ENCODE data around the gene GPD2. TPM values are rescaled to one million over a fixed set of nuclear protein-coding genes. Genes with fewer than 3 reads are reported as not detected.

The GPD2 gene
- total and polyA plus RNA-seq, 5 donors from 2014 or later = 6.0 to 11.3 (median 9.0) TPM

DNA sequence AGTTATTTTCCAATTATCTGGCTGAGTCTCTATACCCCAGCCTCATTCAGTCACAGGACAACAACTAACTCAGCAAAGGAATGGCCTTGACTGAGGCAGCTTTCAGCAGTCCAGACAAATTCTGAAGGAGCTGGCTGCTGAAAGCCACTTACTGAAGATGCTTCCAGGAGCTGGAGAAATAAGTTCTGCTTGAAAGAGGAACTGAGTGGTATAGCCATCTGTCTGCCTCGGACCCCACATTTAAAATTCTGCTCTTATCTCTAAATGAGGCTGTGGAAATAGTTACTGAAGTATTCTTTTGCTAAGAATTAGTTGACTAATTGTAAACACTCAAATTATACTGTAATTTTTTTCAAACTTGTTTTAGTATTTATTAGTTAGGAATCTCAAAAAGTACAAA lies 9.1 kb upstream of the GPD2 start:
- Mint-ChIP-seq H3K27ac (no peak overlapping the region), H3K27me3 (peaks cover 13% of the 10 kb centered on the region), H3K36me3 (no peaks in the 10 kb centered on the region), H3K4me3 (no peak overlapping the region), H3K4me1 (peaks cover 0 to 6% (median 0%) of the 10 kb centered on the region in 4 donors), H3K9me3 (no peaks in the 10 kb centered on the region)
- Histone ChIP-seq H3K27me3 (ENCODE audit: control insufficient read depth, insufficient read depth, low read length) (peaks cover 2% of the 10 kb centered on the region), H3K4me1 (ENCODE audit: control insufficient read depth, insufficient read depth, low read length, poor library complexity, severe bottlenecking) (no peaks in the 10 kb centered on the region), H3K4me3 (ENCODE audit: low read depth, low read length) (no peak overlapping the region), H3K36me3 (ENCODE audit: control insufficient read depth, insufficient read depth, low read length) (no peaks in the 10 kb centered on the region), H3K9me3 (ENCODE audit: control insufficient read depth in 2 of 2, low read length in 2 of 2) (no peaks in the 10 kb centered on the region), H3K27ac (ENCODE audit: insufficient read depth, low read length, poor library complexity, severe bottlenecking) (no peak overlapping the region)
- ATAC-seq (ENCODE audit: low read depth in 2 of 2) (no peak), DNase-seq (no peak)

DNA sequence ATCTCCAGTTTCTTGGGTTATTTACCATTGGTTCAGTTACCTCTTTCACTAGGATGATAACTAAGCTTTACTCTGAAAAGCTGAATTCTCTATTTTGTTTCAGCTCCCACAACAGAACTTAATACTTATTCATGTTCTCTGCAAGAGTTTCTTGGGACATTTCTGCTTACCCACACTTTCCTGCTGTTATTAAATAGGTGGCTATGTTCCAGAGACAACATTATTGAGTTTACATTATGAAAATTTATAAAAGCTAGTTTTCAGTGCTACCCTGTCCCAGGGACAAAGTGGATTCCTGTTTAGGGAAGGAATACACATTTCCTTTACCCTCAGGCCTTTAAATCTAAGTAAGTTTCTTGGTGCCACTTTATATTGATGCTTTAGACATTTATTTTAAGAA lies 7.0 kb upstream of the GPD2 start:
- Mint-ChIP-seq H3K4me1 (peaks cover 0 to 7% (median under 1%) of the 10 kb centered on the region in 4 donors), H3K9me3 (no peaks in the 10 kb centered on the region), H3K4me3 (no peak overlapping the region), H3K36me3 (no peaks in the 10 kb centered on the region), H3K27ac (no peak overlapping the region), H3K27me3 (peaks cover 13% of the 10 kb centered on the region)
- Histone ChIP-seq H3K27ac (ENCODE audit: insufficient read depth, low read length, poor library complexity, severe bottlenecking) (no peak overlapping the region), H3K4me1 (ENCODE audit: control insufficient read depth, insufficient read depth, low read length, poor library complexity, severe bottlenecking) (no peaks in the 10 kb centered on the region), H3K36me3 (ENCODE audit: control insufficient read depth, insufficient read depth, low read length) (no peaks in the 10 kb centered on the region), H3K4me3 (ENCODE audit: low read depth, low read length) (no peak overlapping the region), H3K27me3 (ENCODE audit: control insufficient read depth, insufficient read depth, low read length) (peaks cover 2% of the 10 kb centered on the region), H3K9me3 (ENCODE audit: control insufficient read depth in 2 of 2, low read length in 2 of 2) (no peaks in the 10 kb centered on the region)
- no peak for ATAC-seq (ENCODE audit: low read depth in 2 of 2)
- DNase-seq = no peak

DNA sequence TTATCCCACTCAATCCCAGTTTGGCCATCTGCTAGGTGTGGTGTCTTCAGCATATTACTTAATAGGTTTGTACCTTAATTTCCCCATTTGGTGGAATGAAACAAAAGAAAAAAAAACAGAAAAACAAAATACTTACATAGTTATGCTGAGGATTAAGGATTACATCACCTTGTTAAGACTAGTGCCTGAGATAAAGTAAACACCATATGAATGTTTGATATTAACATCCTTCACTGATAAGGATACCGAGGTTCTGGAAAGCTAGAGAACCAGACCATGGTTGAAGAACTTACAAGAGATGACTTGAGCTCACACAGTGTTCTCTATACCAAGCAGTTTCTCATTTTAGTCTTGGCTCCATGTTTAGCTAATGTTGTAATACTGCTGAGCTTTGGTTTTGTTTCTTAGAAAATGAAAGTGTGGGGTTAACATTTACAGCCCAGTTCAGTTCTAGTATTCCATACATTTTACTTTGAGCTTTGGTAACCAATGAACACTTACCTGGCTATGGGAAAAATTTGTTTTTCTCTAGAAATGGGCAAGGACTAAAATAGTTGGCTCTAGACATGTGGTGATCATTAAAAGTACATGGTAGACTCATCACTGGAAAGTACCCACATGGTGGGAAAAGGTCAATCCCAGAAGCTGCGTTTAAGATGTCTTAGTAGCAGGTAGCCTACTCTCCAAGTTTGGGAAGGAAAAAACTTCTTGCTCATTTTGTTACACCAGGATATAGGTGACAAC lies 5.8 kb upstream of the GPD2 start:
- no peak overlapping the region for H3K4me3 Mint-ChIP-seq
- H3K36me3 Mint-ChIP-seq = no peaks in the 10 kb centered on the region
- Histone ChIP-seq H3K36me3 (ENCODE audit: control insufficient read depth, insufficient read depth, low read length) (no peaks in the 10 kb centered on the region), H3K4me3 (ENCODE audit: low read depth, low read length) (no peak overlapping the region), H3K4me1 (ENCODE audit: control insufficient read depth, insufficient read depth, low read length, poor library complexity, severe bottlenecking) (no peaks in the 10 kb centered on the region), H3K9me3 (ENCODE audit: control insufficient read depth in 2 of 2, low read length in 2 of 2) (no peaks in the 10 kb centered on the region), H3K27ac (ENCODE audit: insufficient read depth, low read length, poor library complexity, severe bottlenecking) (no peak overlapping the region), H3K27me3 (ENCODE audit: control insufficient read depth, insufficient read depth, low read length) (no peaks in the 10 kb centered on the region)
- ATAC-seq (ENCODE audit: low read depth in 2 of 2) (no peak), DNase-seq (no peak)
- H3K4me1 Mint-ChIP-seq = peaks cover 2 to 12% (median 4%) of the 10 kb centered on the region in 4 donors
- no peaks in the 10 kb centered on the region for H3K9me3 Mint-ChIP-seq
- no peak overlapping the region for H3K27ac Mint-ChIP-seq
- peaks cover 8% of the 10 kb centered on the region for H3K27me3 Mint-ChIP-seq

DNA sequence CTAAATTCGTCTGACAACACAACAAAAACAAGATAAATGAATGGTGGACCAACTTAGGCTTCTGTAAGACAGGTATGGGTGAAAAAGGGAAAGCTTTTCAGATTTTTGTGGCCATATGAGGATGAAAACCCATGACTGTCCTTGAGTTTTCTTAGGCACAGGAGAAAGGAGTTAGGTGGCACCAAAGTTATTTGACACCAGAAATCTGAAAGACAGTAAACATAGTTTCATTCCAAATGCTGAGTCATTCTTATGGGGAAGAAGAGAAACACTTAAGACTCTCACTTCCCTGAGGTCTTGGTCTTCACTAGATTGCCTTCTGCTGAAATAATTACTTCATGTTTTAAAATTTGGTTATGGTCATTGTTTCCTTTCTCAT lies 5.2 kb upstream of the GPD2 start:
- no peaks in the 10 kb centered on the region for H3K36me3 Mint-ChIP-seq
- H3K27me3 ChIP-seq (ENCODE audit: control insufficient read depth, insufficient read depth, low read length) = no peaks in the 10 kb centered on the region
- ATAC-seq (ENCODE audit: low read depth in 2 of 2) (no peak), DNase-seq (peak in 1 of 3 donors; percentile 26)
- no peak overlapping the region for H3K4me3 ChIP-seq (ENCODE audit: low read depth, low read length)
- H3K27ac Mint-ChIP-seq = no peak overlapping the region
- H3K9me3 Mint-ChIP-seq = no peaks in the 10 kb centered on the region
- peaks cover 2 to 12% (median 4%) of the 10 kb centered on the region in 4 donors for H3K4me1 Mint-ChIP-seq
- H3K27ac ChIP-seq (ENCODE audit: insufficient read depth, low read length, poor library complexity, severe bottlenecking) = no peak overlapping the region
- no peaks in the 10 kb centered on the region for H3K4me1 ChIP-seq (ENCODE audit: control insufficient read depth, insufficient read depth, low read length, poor library complexity, severe bottlenecking)
- H3K4me3 Mint-ChIP-seq = peak overlapping the region in 1 of 4 donors; percentile 47
- peaks cover 5% of the 10 kb centered on the region for H3K27me3 Mint-ChIP-seq
- H3K36me3 ChIP-seq (ENCODE audit: control insufficient read depth, insufficient read depth, low read length) = no peaks in the 10 kb centered on the region
- H3K9me3 ChIP-seq (ENCODE audit: control insufficient read depth in 2 of 2, low read length in 2 of 2) = no peaks in the 10 kb centered on the region

DNA sequence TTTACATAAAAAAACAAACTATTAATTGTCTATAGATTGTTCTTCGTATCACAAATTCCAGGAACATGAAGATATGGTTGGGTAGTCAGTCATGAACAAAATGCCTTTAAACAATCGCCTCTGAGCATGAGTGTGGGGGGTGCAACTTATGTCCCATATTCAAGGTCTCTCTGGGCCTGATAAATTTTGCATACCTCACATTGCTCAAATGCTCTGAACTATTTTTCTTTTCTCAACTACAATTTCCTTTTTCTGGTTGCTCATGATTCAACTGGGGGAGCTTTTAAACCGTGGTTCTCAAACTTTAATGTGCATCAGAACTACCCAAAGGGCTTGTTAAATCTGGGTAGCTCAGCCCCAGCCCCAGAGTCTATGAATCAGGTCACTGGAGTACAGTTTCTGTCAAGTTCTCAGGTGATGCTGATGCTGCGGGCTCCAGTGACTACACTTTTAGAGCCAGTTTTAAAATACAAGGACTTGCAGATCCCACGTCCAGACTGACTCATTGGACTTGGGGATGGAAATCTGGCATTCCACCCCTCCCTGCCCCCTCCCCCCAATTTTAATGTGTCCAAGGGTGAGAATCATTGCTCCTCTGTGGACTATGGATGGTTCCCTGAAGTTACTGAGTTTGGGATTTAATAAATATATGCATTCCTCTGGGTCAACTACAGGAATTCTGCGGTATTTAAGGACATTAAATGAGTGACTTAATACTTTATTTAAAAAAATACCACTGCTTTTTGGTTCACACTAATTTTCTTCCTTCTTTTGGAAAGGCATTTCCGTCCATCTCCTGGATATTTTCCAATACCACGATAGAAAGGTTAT lies 1.5 kb upstream of the GPD2 start:
- peak; percentile 35 to 48 for ATAC-seq (ENCODE audit: low read depth in 2 of 2)
- Mint-ChIP-seq H3K36me3 (peaks cover 3% of the 10 kb centered on the region), H3K4me1 (peaks cover 18 to 38% (median 26%) of the 10 kb centered on the region in 4 donors), H3K9me3 (peaks cover 0 to 2% (median 0%) of the 10 kb centered on the region in 7 donors), H3K4me3 (peak overlapping the region; percentile 77 to 92 (median 82)), H3K27ac (peak overlapping the region; percentile 55 to 88 (median 70)), H3K27me3 (no peaks in the 10 kb centered on the region)
- Histone ChIP-seq H3K27ac (ENCODE audit: insufficient read depth, low read length, poor library complexity, severe bottlenecking) (peak overlapping the region; percentile 75), H3K4me3 (ENCODE audit: low read depth, low read length) (no peak overlapping the region), H3K36me3 (ENCODE audit: control insufficient read depth, insufficient read depth, low read length) (no peaks in the 10 kb centered on the region), H3K9me3 (ENCODE audit: control insufficient read depth in 2 of 2, low read length in 2 of 2) (no peaks in the 10 kb centered on the region), H3K4me1 (ENCODE audit: control insufficient read depth, insufficient read depth, low read length, poor library complexity, severe bottlenecking) (peaks cover 17% of the 10 kb centered on the region), H3K27me3 (ENCODE audit: control insufficient read depth, insufficient read depth, low read length) (no peaks in the 10 kb centered on the region)
- DNase-seq = peak in 2 of 3 donors; percentile 18 to 38

DNA sequence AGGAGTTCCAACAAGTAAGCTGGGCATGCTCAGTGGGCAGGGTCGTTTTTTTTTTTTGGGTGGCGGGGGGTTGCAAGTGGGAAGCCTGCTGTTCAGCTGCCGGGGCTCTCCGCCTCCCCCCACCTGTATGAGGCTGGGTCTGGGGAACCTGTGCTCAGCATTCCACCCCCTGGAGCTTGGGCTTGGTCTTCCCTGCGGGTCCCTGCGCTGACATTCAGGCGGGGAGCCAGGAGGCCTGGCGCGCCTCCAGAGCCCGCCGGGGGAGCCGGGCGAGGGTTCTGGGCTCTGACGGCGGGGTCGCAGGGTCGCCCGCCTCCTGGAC lies 822 bp upstream of the GPD2 start:
- H3K27me3 Mint-ChIP-seq = no peaks in the 10 kb centered on the region
- H3K4me3 ChIP-seq (ENCODE audit: low read depth, low read length) = no peak overlapping the region
- H3K36me3 ChIP-seq (ENCODE audit: control insufficient read depth, insufficient read depth, low read length) = no peaks in the 10 kb centered on the region
- peak overlapping the region in 2 of 3 donors; percentile 55 to 88 for H3K27ac Mint-ChIP-seq
- H3K4me1 Mint-ChIP-seq = peaks cover 23 to 44% (median 33%) of the 10 kb centered on the region in 4 donors
- DNase-seq (no peak), ATAC-seq (ENCODE audit: low read depth in 2 of 2) (no peak)
- peaks cover 17% of the 10 kb centered on the region for H3K4me1 ChIP-seq (ENCODE audit: control insufficient read depth, insufficient read depth, low read length, poor library complexity, severe bottlenecking)
- peak overlapping the region; percentile 77 to 93 (median 86) for H3K4me3 Mint-ChIP-seq
- H3K27me3 ChIP-seq (ENCODE audit: control insufficient read depth, insufficient read depth, low read length) = no peaks in the 10 kb centered on the region
- H3K9me3 ChIP-seq (ENCODE audit: control insufficient read depth in 2 of 2, low read length in 2 of 2) = no peaks in the 10 kb centered on the region
- peaks cover 0 to 2% (median 0%) of the 10 kb centered on the region in 7 donors for H3K9me3 Mint-ChIP-seq
- peaks cover 3% of the 10 kb centered on the region for H3K36me3 Mint-ChIP-seq
- H3K27ac ChIP-seq (ENCODE audit: insufficient read depth, low read length, poor library complexity, severe bottlenecking) = peak overlapping the region; percentile 75

DNA sequence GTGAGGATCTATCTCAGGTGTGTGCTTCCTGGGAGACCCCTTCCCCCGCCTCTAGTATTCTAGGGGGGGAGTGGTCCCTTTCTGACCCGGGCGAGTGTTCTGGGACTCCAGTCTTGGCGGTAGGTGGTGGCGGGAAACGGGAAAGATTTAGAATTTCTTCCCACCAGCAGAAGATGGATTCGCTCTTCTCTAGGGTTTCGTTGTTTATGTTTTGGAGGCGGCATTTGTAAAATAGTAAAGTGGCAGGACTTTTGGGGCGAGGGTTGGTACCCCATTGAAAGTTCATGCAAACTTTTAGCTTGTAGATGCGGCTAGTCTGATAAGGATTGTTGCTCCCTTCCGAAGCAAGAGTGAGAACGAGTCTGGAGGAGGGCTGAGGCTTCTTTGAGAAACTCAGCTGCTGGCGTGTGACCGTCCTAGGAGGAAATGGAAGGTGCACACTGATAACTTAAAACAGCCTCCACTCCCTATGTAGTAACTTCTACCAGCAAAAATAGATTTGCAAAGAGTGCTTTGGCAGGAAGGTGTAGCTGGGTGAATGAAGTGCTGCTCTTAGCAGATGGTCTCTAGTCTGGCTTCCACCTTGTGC lies 412 bp downstream of the GPD2 start:
- Histone ChIP-seq H3K9me3 (ENCODE audit: control insufficient read depth in 2 of 2, low read length in 2 of 2) (no peaks in the 10 kb centered on the region), H3K27ac (ENCODE audit: insufficient read depth, low read length, poor library complexity, severe bottlenecking) (peak overlapping the region; percentile 75), H3K27me3 (ENCODE audit: control insufficient read depth, insufficient read depth, low read length) (no peaks in the 10 kb centered on the region), H3K4me1 (ENCODE audit: control insufficient read depth, insufficient read depth, low read length, poor library complexity, severe bottlenecking) (peaks cover 17% of the 10 kb centered on the region), H3K36me3 (ENCODE audit: control insufficient read depth, insufficient read depth, low read length) (no peaks in the 10 kb centered on the region), H3K4me3 (ENCODE audit: low read depth, low read length) (peak overlapping the region; percentile 92)
- Mint-ChIP-seq H3K27ac (peak overlapping the region; percentile 95 to 97 (median 95)), H3K4me1 (peaks cover 27 to 42% (median 37%) of the 10 kb centered on the region in 4 donors), H3K4me3 (peak overlapping the region; percentile 89 to 98 (median 94)), H3K36me3 (peaks cover 7% of the 10 kb centered on the region), H3K9me3 (peaks cover 0 to 2% (median 0%) of the 10 kb centered on the region in 7 donors), H3K27me3 (no peaks in the 10 kb centered on the region)
- peak; percentile 40 to 46 for ATAC-seq (ENCODE audit: low read depth in 2 of 2)
- DNase-seq = peak in 2 of 3 donors; percentile 24 to 71

All from CD4-positive, CD25-positive, alpha-beta regulatory T cell (primary cell).